Sigmoid colon (tissue), 4 donors: Measurements from ENCODE around the gene UNC80.

ENCODE experiments used
- CTCF ChIP-seq, 4 experiments: fragments of 450-650 bp in 3 of 4; fragments of 200-600 bp in 1 of 4; IDR thresholded peaks; one replicate each; pipeline ENCODE4 v1.5.1; 2016 to 2019; ENCODE audit warnings: antibody characterized with exemption in 4 of 4, mild to moderate bottlenecking in 3 of 4, moderate library complexity in 2 of 4
- EP300 ChIP-seq, 4 donors: sonication (generic); formaldehyde crosslinking; IDR thresholded peaks; one replicate each; pipeline ENCODE4 v1.6.1; 2017; ENCODE audit warnings: antibody characterized with exemption in 4 of 4
- POLR2A ChIP-seq, 2 donors: fragments of 450-650 bp; IDR thresholded peaks; one replicate each; pipeline ENCODE4 v1.6.1; 2016; ENCODE audit warnings: antibody characterized with exemption in 2 of 2, mild to moderate bottlenecking in 2 of 2, moderate library complexity in 2 of 2

- TF ChIP-seq CTCF (IDR thresholded peaks at IDR 0.05) (no peak), POLR2A (IDR thresholded peaks at IDR 0.05) (no peak), EP300 (IDR thresholded peaks at IDR 0.05) (no peak)
Observed at GRCh38 chr2:209768557-209768956, 3.1 kb upstream of the UNC80 start.
